ENCODE measurements around the gene CPLX3.

Gene CPLX3

GRCh38 chr15:74873036-74873755, 46.8 kb downstream of the CPLX3 start, which contains the start of gene SCAMP2:
Gene SCAMP2, minus strand, starts transcription at chr15:74873365. Its CDS starts 110 bp downstream, at chr15:74873255.
- DNase-seq (ENCODE audit: low spot score): peak; percentile 96

GRCh38 chr15:74873756-74874424, 47.5 kb downstream of the CPLX3 start:
- no peak for DNase-seq (ENCODE audit: low spot score)

GRCh38 chr15:74878273-74878672, 51.8 kb downstream of the CPLX3 start:
- no peak for DNase-seq (ENCODE audit: low spot score)
